Hepatocyte (in vitro differentiated cells): ENCODE measurements around the gene ENOX1. TPM values are rescaled to one million over a fixed set of nuclear protein-coding genes. Genes with fewer than 3 reads are reported as not detected.

ENCODE experiments used
- DNase-seq: peaks from one replicate; pipeline ENCODE4 v3.0.0-alpha.2; 2016; ENCODE audit warnings: low spot score
- H2AFZ ChIP-seq: fragments of 200-600 bp; sonication (generic); 2 replicates; pipeline ENCODE4 v1.6.0; 2016; ENCODE audit warnings: antibody characterized with exemption, mild to moderate bottlenecking
- H3K27ac ChIP-seq: fragments of 200-600 bp; sonication (generic); 2 replicates; pipeline ENCODE4 v1.5.1; 2016; ENCODE audit warnings: mild to moderate bottlenecking
- H3K27me3 ChIP-seq: fragments of 200-600 bp; sonication (generic); 2 replicates; pipeline ENCODE4 v1.6.1; 2016
- H3K36me3 ChIP-seq: fragments of 200-600 bp; sonication (generic); replicated peaks from 2 replicates; pipeline ENCODE4 v1.5.1; 2016; ENCODE audit warnings: low read depth; ENCODE audit not compliant: insufficient read depth
- H3K4me1 ChIP-seq: fragments of 200-600 bp; sonication (generic); 2 replicates; pipeline ENCODE4 v1.5.1; 2016; ENCODE audit warnings: mild to moderate bottlenecking, moderate library complexity; ENCODE audit not compliant: insufficient read depth
- H3K4me2 ChIP-seq: fragments of 200-600 bp; sonication (generic); 2 replicates; pipeline ENCODE4 v1.6.0; 2016
- H3K4me3 ChIP-seq: fragments of 200-600 bp; sonication (generic); 2 replicates; pipeline ENCODE4 v1.5.1; 2016; ENCODE audit warnings: mild to moderate bottlenecking
- H3K79me2 ChIP-seq: fragments of 200-600 bp; sonication (generic); 2 replicates; pipeline ENCODE4 v1.6.0; 2017; ENCODE audit warnings: mild to moderate bottlenecking
- H3K9me2 ChIP-seq: fragments of 200-600 bp; sonication (generic); replicated peaks from 2 replicates; pipeline ENCODE4 v1.6.0; 2017; ENCODE audit warnings: mild to moderate bottlenecking; ENCODE audit not compliant: insufficient read depth
- H3K9me3 ChIP-seq: fragments of 200-600 bp; sonication (generic); 2 replicates; pipeline ENCODE4 v1.5.1; 2016; ENCODE audit warnings: low read depth, mild to moderate bottlenecking
- H4K20me1 ChIP-seq: fragments of 200-600 bp; sonication (generic); 2 replicates; pipeline ENCODE4 v1.6.0; 2016; ENCODE audit warnings: mild to moderate bottlenecking; ENCODE audit not compliant: insufficient read depth, poor library complexity, severe bottlenecking
- EZH2 ChIP-seq: fragments of 200-600 bp; sonication (generic); IDR thresholded peaks from 2 replicates; pipeline ENCODE4 v1.6.1; 2016; ENCODE audit warnings: antibody characterized with exemption, mild to moderate bottlenecking, borderline replicate concordance
- EZH2phosphoT487 ChIP-seq: fragments of 200-600 bp; sonication (generic); IDR thresholded peaks from one replicate; pipeline ENCODE4 v1.6.1; 2018; ENCODE audit warnings: antibody characterized with exemption, mild to moderate bottlenecking, low read depth, moderate library complexity; ENCODE audit not compliant: unreplicated experiment, severe bottlenecking
- WGBS: methylation state at CpG from one replicate; pipeline ENCODE4 v1.1.6; 2016; ENCODE audit warnings: low lambda C conversion rate; ENCODE audit errors: missing lambda C conversion rate; 5-methylcytosine and 5-hydroxymethylcytosine counted together
- polyA plus RNA-seq: library from polyadenylated mRNA; unstranded; fragments of >200 nt; fragmentation: Nextera tagmentation; extraction: Ambion mirVana; gene quantifications from 2 replicates; pipeline ENCODE4 v1.2.1, GENCODE V29; 2016
- total RNA-seq: library from RNA; depleted of rRNA; stranded (reverse); fragments of >200 nt; gene quantifications from 2 replicates; pipeline ENCODE4 v1.2.3, GENCODE V29; 2014
- TF ChIP-seq, protein P1 (sequence below): fragments of 200-600 bp; sonication (generic); IDR thresholded peaks from 2 replicates; pipeline ENCODE4 v1.5.1; 2016; ENCODE audit warnings: antibody characterized with exemption, mild to moderate bottlenecking; ENCODE audit not compliant: poor library complexity

The ENOX1 gene
- total and polyA plus RNA-seq, 2 experiments from 2014 or later: 2.4 to 4.0 TPM

DNA sequence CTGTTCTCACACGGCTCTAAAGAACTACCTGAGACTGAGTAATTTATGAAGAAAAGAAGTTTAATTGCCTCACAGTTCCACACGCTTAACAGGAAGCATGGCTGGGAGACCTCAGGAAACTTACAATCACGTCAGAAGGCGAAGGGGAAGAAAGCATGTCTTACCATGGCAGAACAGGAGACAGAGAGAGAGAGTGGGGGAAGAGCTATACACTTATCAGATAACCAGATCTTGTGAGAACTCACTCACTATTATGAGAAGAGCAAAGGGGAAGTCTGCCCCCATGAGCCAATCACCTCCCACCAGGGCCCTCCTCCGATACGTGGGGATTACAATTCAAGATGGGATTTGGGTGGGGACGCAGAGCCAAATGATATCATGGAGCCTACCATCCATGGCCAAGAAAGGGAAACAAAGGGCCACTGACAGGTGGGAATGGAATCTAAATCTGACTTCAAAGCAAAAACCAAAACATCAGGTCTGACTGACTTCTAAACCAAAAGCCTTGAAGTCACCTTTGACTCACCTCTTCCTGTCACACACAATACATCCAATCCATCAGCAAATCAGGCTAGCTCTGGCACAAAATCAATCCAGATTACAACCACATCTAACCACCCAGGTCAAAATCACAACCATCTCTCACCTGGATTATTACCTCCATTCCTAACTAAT lies 189.7 kb downstream of the ENOX1 start:
- H3K4me3 ChIP-seq: no peak overlapping the region
- H3K9me2 ChIP-seq: no peaks in the 10 kb centered on the region
- H3K27me3 ChIP-seq: no peaks in the 10 kb centered on the region
- TF ChIP-seq EZH2 (no peak), EZH2phosphoT487 (no peak)
- TF ChIP-seq, protein P1, sequence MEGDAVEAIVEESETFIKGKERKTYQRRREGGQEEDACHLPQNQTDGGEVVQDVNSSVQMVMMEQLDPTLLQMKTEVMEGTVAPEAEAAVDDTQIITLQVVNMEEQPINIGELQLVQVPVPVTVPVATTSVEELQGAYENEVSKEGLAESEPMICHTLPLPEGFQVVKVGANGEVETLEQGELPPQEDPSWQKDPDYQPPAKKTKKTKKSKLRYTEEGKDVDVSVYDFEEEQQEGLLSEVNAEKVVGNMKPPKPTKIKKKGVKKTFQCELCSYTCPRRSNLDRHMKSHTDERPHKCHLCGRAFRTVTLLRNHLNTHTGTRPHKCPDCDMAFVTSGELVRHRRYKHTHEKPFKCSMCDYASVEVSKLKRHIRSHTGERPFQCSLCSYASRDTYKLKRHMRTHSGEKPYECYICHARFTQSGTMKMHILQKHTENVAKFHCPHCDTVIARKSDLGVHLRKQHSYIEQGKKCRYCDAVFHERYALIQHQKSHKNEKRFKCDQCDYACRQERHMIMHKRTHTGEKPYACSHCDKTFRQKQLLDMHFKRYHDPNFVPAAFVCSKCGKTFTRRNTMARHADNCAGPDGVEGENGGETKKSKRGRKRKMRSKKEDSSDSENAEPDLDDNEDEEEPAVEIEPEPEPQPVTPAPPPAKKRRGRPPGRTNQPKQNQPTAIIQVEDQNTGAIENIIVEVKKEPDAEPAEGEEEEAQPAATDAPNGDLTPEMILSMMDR: no peak
- no peak overlapping the region for H3K4me2 ChIP-seq
- H3K4me1 ChIP-seq: no peaks in the 10 kb centered on the region
- no peak for DNase-seq
- no peak overlapping the region for H3K27ac ChIP-seq
- H3K36me3 ChIP-seq: no peaks in the 10 kb centered on the region
- H2AFZ ChIP-seq: no peak overlapping the region
- H4K20me1 ChIP-seq: no peaks in the 10 kb centered on the region
- no peaks in the 10 kb centered on the region for H3K9me3 ChIP-seq
- WGBS: 94% methylated on average over 7 of the region's 7 CpGs
- no peaks in the 10 kb centered on the region for H3K79me2 ChIP-seq

DNA sequence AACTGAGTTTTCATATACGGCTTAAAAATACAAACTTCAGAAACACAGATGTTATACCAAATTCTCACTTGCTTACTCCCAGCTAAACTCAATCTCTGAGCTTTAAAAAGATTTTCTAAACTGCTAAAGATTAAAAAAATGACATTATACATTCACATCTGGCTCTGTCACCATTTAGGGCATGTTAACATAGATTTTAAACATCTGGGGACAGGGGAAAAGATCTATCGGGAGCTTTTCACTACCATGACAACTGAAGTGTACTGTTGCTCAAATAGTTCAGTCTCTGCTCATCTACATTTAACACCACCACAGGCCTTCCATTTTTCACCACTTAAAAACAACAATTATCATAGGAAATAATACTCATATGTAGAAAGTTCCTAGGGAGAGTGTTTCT lies 190.8 kb downstream of the ENOX1 start:
- Histone ChIP-seq H3K79me2 (no peaks in the 10 kb centered on the region), H3K36me3 (no peaks in the 10 kb centered on the region), H2AFZ (no peak overlapping the region), H4K20me1 (no peaks in the 10 kb centered on the region), H3K9me3 (no peaks in the 10 kb centered on the region), H3K4me1 (no peaks in the 10 kb centered on the region), H3K9me2 (no peaks in the 10 kb centered on the region), H3K27ac (no peak overlapping the region), H3K27me3 (no peaks in the 10 kb centered on the region), H3K4me2 (no peak overlapping the region), H3K4me3 (no peak overlapping the region)
- TF ChIP-seq, protein P1: no peak
- TF ChIP-seq EZH2: no peak
- no peak for TF ChIP-seq EZH2phosphoT487
- 84% methylated on average over 2 of the region's 2 CpGs for WGBS
- DNase-seq: no peak

GRCh38 chr13:43587376-43587775 lies 199.4 kb downstream of the ENOX1 start:
- Histone ChIP-seq H3K27ac (no peak overlapping the region), H3K4me1 (no peaks in the 10 kb centered on the region), H3K27me3 (no peaks in the 10 kb centered on the region), H3K9me2 (no peaks in the 10 kb centered on the region), H3K4me2 (no peak overlapping the region), H2AFZ (no peak overlapping the region), H3K36me3 (no peaks in the 10 kb centered on the region), H3K9me3 (no peaks in the 10 kb centered on the region), H3K79me2 (no peaks in the 10 kb centered on the region), H3K4me3 (no peak overlapping the region), H4K20me1 (no peaks in the 10 kb centered on the region)
- DNase-seq: no peak
- TF ChIP-seq EZH2phosphoT487 (no peak), EZH2 (no peak)
- TF ChIP-seq, protein P1: no peak

GRCh38 chr13:43584751-43585150 lies 202.0 kb downstream of the ENOX1 start:
- Histone ChIP-seq H3K9me3 (no peaks in the 10 kb centered on the region), H3K27ac (no peak overlapping the region), H3K4me2 (no peak overlapping the region), H3K4me3 (no peak overlapping the region), H2AFZ (no peak overlapping the region), H3K79me2 (no peaks in the 10 kb centered on the region), H3K9me2 (no peaks in the 10 kb centered on the region), H3K36me3 (no peaks in the 10 kb centered on the region), H3K27me3 (no peaks in the 10 kb centered on the region), H4K20me1 (no peaks in the 10 kb centered on the region), H3K4me1 (no peaks in the 10 kb centered on the region)
- WGBS: 78% methylated on average over 3 of the region's 3 CpGs
- no peak for TF ChIP-seq EZH2
- TF ChIP-seq EZH2phosphoT487: no peak
- TF ChIP-seq, protein P1: no peak
- DNase-seq: no peak
